Hepatocyte (in vitro differentiated cells): ENCODE data around the gene PLXNC1.

ENCODE experiments used
- CTCF ChIP-seq: fragments of 200-600 bp; sonication (generic); IDR thresholded peaks from 2 replicates; pipeline ENCODE4 v1.5.1; 2016; ENCODE audit warnings: antibody characterized with exemption, mild to moderate bottlenecking; ENCODE audit not compliant: poor library complexity
- EZH2 ChIP-seq: fragments of 200-600 bp; sonication (generic); IDR thresholded peaks from 2 replicates; pipeline ENCODE4 v1.6.1; 2016; ENCODE audit warnings: antibody characterized with exemption, mild to moderate bottlenecking, borderline replicate concordance
- EZH2phosphoT487 ChIP-seq: fragments of 200-600 bp; sonication (generic); IDR thresholded peaks from one replicate; pipeline ENCODE4 v1.6.1; 2018; ENCODE audit warnings: antibody characterized with exemption, mild to moderate bottlenecking, low read depth, moderate library complexity; ENCODE audit not compliant: unreplicated experiment, severe bottlenecking

DNA sequence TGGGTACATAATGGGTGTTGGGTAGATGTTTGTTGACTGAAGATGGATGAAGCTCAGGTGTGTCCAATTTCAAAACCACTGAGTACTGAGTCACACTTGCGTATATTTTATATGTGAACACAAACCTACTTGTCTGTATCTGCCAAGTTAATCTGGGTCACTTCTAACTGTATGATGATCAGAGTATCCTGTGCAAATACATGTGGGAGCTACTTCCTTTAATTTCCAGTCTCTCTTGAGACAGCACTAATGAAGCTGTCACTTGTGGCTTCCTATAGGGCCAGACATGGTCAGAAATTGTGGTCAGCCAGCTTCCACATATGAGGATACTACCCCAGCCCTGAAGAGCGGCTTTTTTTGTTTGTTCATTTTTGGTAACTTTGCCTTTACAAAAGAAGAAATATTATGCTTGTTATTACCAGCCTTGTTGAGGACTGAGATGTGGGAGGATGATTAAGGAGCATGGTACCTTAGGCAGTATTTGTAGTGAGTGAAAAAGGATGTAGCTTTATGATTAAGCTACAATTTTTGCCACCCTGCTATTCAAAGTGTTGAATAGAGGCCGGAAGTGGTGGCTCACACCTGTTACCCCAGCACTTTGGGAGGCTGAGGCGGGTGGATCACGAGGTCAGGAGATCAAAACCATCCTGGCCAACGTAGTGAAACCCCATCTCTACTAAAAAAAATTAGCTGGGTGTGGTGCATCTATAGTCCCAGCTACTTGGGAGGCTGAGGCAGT lies 32.4 kb downstream of the PLXNC1 start:
- no peak for TF ChIP-seq EZH2
- no peak for TF ChIP-seq CTCF
- no peak for TF ChIP-seq EZH2phosphoT487
